Muscle of leg (tissue), 11 donors: ENCODE measurements around the gene AOPEP. TPM values are rescaled to one million over a fixed set of nuclear protein-coding genes. Genes with fewer than 3 reads are reported as not detected.

Experiments used
- DNase-seq: peaks from one replicate; pipeline ENCODE4 v3.0.0; 2013
- H3K27ac ChIP-seq: one replicate; pipeline ENCODE4 v1.5.1; 2013; ENCODE audit warnings: mild to moderate bottlenecking, low read length, control low read depth
- H3K27me3 ChIP-seq: one replicate; pipeline ENCODE4 v1.6.1; 2013; ENCODE audit warnings: low read length; ENCODE audit not compliant: control insufficient read depth, insufficient read depth
- H3K36me3 ChIP-seq: one replicate; pipeline ENCODE4 v1.6.1; 2013; ENCODE audit warnings: low read length; ENCODE audit not compliant: control insufficient read depth, insufficient read depth
- H3K4me1 ChIP-seq: one replicate; pipeline ENCODE4 v1.6.1; 2013; ENCODE audit warnings: low read length; ENCODE audit not compliant: control insufficient read depth, insufficient read depth
- H3K4me3 ChIP-seq: one replicate; pipeline ENCODE4 v1.5.1; 2013; ENCODE audit warnings: low read length, control low read depth
- H3K9me3 ChIP-seq: replicated peaks from 2 replicates; pipeline ENCODE4 v1.6.1; 2013; ENCODE audit warnings: low read depth, low read length; ENCODE audit not compliant: control insufficient read depth
- WGBS: methylation state at CpG from one replicate; pipeline ENCODE4 v1.1.5; 2013; ENCODE audit warnings: missing lambda C conversion rate; ENCODE audit not compliant: insufficient coverage; 5-methylcytosine and 5-hydroxymethylcytosine counted together
- polyA plus RNA-seq, 8 donors: library from polyadenylated mRNA; unstranded; fragments of 120-200 nt; gene quantifications; one replicate each; pipeline versions ENCODE4 v1.2.1 to v1.2.3, GENCODE V29; 2013; ENCODE audit warnings: inconsistent platforms in 1 of 8, low replicate concordance in 1 of 8; ENCODE audit not compliant: insufficient read length in 8 of 8, insufficient read depth in 1 of 8
- total RNA-seq: library from RNA; stranded (reverse); fragments of 120-200 nt; gene quantifications from one replicate; pipeline ENCODE4 v1.2.4, GENCODE V29; 2013

AOPEP gene
- total and polyA plus RNA-seq, 9 donors, result 35.0 to 52.3 (median 43.3) TPM

DNA sequence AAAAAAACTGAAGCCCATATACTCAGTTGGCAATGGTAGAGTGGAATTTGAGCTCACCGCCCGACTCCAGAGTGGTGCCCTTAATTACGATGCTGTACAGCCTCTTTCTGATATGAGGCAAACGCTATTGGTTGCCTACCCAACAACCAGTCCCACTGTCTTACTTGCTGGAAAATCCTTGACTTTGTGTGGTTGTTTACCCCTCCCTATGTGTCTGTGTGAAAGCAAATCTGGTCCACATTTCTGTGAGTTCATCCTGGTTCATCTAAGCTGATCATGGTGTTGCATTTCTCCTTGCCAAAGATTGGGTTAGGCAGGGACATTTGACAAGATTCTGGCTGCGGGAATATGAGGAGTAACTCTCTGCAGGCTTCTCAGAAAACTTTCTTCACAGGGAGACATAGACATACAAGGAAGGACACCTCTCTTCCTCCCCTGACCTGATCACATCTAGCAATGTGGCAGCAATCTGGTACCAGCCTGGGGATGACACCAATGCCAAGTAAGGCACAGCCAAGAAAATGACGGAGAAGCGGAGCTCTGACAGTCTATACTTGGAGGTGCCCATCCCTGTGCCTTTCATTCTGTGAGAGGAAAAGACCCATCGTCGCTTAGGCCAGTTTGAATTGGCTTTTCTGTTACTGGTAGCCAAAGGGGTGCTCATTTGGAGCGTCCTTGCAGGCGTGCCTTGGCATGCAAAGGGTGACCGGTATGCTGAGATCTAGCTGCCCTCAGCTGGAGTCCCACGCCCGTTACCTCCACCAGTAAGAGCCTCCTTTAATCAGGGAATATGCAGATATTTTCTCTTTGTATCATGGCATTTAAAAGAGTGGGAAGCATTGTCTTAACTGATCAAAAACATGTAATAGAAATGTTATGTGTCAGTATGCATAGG is 124.3 kb downstream of the AOPEP start:
- no peaks in the 10 kb centered on the region for H3K4me1 ChIP-seq
- H3K9me3 ChIP-seq, result no peaks in the 10 kb centered on the region
- WGBS, result 80% methylated on average over 7 of the region's 14 CpGs
- no peak overlapping the region for H3K27ac ChIP-seq
- no peaks in the 10 kb centered on the region for H3K27me3 ChIP-seq
- H3K4me3 ChIP-seq, result no peak overlapping the region
- DNase-seq, result no peak
- H3K36me3 ChIP-seq, result peaks cover 3% of the 10 kb centered on the region

DNA sequence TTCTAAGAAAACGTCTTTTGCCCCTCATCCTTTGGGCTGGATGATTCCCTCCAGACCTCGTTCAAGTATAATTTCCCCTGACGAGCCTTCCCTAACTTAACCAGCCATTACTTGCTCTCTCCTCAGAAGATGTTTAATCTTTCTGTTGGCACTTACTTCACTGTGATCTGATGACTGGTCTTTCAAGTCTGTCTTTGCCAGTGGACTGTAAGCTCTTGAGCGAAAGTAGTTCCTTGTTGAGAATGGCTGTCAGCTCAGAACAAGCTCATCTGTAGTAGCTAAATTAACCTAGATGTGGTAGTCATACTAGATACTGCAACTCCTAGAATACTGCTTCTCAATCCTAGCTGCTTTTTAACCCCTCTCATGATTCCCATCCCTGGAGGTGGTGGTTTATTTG is 125.0 kb downstream of the AOPEP start:
- Histone ChIP-seq H3K27me3 (no peaks in the 10 kb centered on the region), H3K27ac (no peak overlapping the region), H3K4me1 (no peaks in the 10 kb centered on the region), H3K36me3 (peaks cover 3% of the 10 kb centered on the region), H3K4me3 (no peak overlapping the region), H3K9me3 (no peaks in the 10 kb centered on the region)
- WGBS, result no CpG with 5 or more reads among the region's 4 CpGs
- no peak for DNase-seq

- H3K36me3 ChIP-seq, result peaks cover 3% of the 10 kb centered on the region
- H3K9me3 ChIP-seq, result no peaks in the 10 kb centered on the region
- WGBS, result 94% methylated on average over 4 of the region's 5 CpGs
- no peak overlapping the region for H3K27ac ChIP-seq
- DNase-seq, result no peak
- H3K27me3 ChIP-seq, result no peaks in the 10 kb centered on the region
- no peaks in the 10 kb centered on the region for H3K4me1 ChIP-seq
- H3K4me3 ChIP-seq, result no peak overlapping the region
Observed at GRCh38 chr9:94851892-94852291, 125.4 kb downstream of the AOPEP start.

GRCh38 chr9:94852373-94852772 is 125.9 kb downstream of the AOPEP start:
- no CpG with 5 or more reads among the region's 4 CpGs for WGBS
- DNase-seq, result no peak
- Histone ChIP-seq H3K4me1 (no peaks in the 10 kb centered on the region), H3K9me3 (no peaks in the 10 kb centered on the region), H3K4me3 (no peak overlapping the region), H3K27me3 (no peaks in the 10 kb centered on the region), H3K27ac (no peak overlapping the region), H3K36me3 (peaks cover 3% of the 10 kb centered on the region)

DNA sequence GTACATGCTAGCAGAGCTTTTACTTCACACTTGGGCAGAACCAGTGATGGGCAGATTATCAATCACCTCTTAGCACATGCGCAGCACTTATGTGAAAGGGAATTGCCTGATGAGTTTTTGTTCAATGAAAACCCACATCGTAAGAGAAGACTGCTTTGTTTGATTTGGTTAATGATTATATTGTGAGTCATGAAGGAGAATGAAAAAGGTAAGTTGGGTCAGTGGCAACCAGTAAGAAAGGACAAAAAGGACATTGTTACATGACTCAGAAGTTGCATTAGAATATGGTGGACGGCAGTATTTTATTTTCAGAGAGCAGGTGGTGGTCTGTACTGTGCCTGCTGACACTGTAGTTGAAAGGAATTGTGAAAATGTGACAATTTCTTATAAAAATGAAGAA is 127.4 kb downstream of the AOPEP start:
- Histone ChIP-seq H3K9me3 (no peaks in the 10 kb centered on the region), H3K4me1 (no peaks in the 10 kb centered on the region), H3K27me3 (no peaks in the 10 kb centered on the region), H3K4me3 (no peak overlapping the region), H3K27ac (no peak overlapping the region), H3K36me3 (peaks cover 3% of the 10 kb centered on the region)
- no peak for DNase-seq
- WGBS, result 86% methylated on average over 3 of the region's 3 CpGs

- no peak overlapping the region for H3K27ac ChIP-seq
- WGBS, result 83% methylated on average over 1 of the region's 5 CpGs
- H3K9me3 ChIP-seq, result no peaks in the 10 kb centered on the region
- peaks cover 2% of the 10 kb centered on the region for H3K36me3 ChIP-seq
- H3K4me3 ChIP-seq, result no peak overlapping the region
- no peak for DNase-seq
- no peaks in the 10 kb centered on the region for H3K27me3 ChIP-seq
- H3K4me1 ChIP-seq, result peaks cover 10% of the 10 kb centered on the region
Observed at GRCh38 chr9:94855903-94856302, 129.4 kb downstream of the AOPEP start.

- H3K36me3 ChIP-seq, result no peaks in the 10 kb centered on the region
- DNase-seq, result no peak
- H3K4me3 ChIP-seq, result no peak overlapping the region
- 100% methylated on average over 3 of the region's 8 CpGs for WGBS
- H3K9me3 ChIP-seq, result no peaks in the 10 kb centered on the region
- H3K4me1 ChIP-seq, result peaks cover 26% of the 10 kb centered on the region
- H3K27me3 ChIP-seq, result no peaks in the 10 kb centered on the region
- no peak overlapping the region for H3K27ac ChIP-seq
Observed at GRCh38 chr9:94857791-94858190, 131.3 kb downstream of the AOPEP start.

GRCh38 chr9:94859226-94859625 is 132.7 kb downstream of the AOPEP start:
- H3K27ac ChIP-seq, result no peak overlapping the region
- WGBS, result no CpG with 5 or more reads among the region's 2 CpGs
- peaks cover 30% of the 10 kb centered on the region for H3K4me1 ChIP-seq
- no peaks in the 10 kb centered on the region for H3K9me3 ChIP-seq
- no peaks in the 10 kb centered on the region for H3K27me3 ChIP-seq
- H3K36me3 ChIP-seq, result no peaks in the 10 kb centered on the region
- no peak for DNase-seq
- H3K4me3 ChIP-seq, result no peak overlapping the region

- WGBS, result 96% methylated on average over 3 of the region's 6 CpGs
- Histone ChIP-seq H3K9me3 (no peaks in the 10 kb centered on the region), H3K4me1 (peaks cover 30% of the 10 kb centered on the region), H3K4me3 (no peak overlapping the region), H3K27me3 (no peaks in the 10 kb centered on the region), H3K27ac (no peak overlapping the region), H3K36me3 (no peaks in the 10 kb centered on the region)
- no peak for DNase-seq
Observed at GRCh38 chr9:94859891-94860290, 133.4 kb downstream of the AOPEP start.

- H3K27me3 ChIP-seq, result no peaks in the 10 kb centered on the region
- WGBS, result 78% methylated on average over 8 of the region's 10 CpGs
- peaks cover 32% of the 10 kb centered on the region for H3K4me1 ChIP-seq
- no peak overlapping the region for H3K4me3 ChIP-seq
- no peaks in the 10 kb centered on the region for H3K36me3 ChIP-seq
- peak; percentile 86 for DNase-seq
- H3K27ac ChIP-seq, result peak overlapping the region; percentile 88
- no peaks in the 10 kb centered on the region for H3K9me3 ChIP-seq
Observed at GRCh38 chr9:94860678-94861588, 134.4 kb downstream of the AOPEP start.
